ENCODE data around the gene TESPA1. TPM values are rescaled to one million over a fixed set of nuclear protein-coding genes. Genes with fewer than 3 reads are reported as not detected.

Gene TESPA1
- total RNA-seq, 2 donors from 2014 or later = 0.28 TPM; not detected in 1

- Histone ChIP-seq H3K36me3 (no peaks in the 10 kb centered on the region), H3K4me1 (ENCODE audit: control insufficient read depth in 1 of 2, low read depth in 2 of 2) (no peaks in the 10 kb centered on the region), H3K9me3 (no peaks in the 10 kb centered on the region), H3K27me3 (replicated peaks; ENCODE audit: insufficient read depth) (no peaks in the 10 kb centered on the region), H3K4me3 (no peak overlapping the region), H3K27ac (no peak overlapping the region)
- TF ChIP-seq CTCF (IDR thresholded peaks at IDR 0.05) = no peak
- ATAC-seq (ENCODE audit: insufficient number of reproducible peaks, low FRiP score, low read depth) (no peak), DNase-seq (ENCODE audit: low spot score) (no peak)
Observed at GRCh38 chr12:55017416-55017925, 32.9 kb upstream of the TESPA1 start.

DNA sequence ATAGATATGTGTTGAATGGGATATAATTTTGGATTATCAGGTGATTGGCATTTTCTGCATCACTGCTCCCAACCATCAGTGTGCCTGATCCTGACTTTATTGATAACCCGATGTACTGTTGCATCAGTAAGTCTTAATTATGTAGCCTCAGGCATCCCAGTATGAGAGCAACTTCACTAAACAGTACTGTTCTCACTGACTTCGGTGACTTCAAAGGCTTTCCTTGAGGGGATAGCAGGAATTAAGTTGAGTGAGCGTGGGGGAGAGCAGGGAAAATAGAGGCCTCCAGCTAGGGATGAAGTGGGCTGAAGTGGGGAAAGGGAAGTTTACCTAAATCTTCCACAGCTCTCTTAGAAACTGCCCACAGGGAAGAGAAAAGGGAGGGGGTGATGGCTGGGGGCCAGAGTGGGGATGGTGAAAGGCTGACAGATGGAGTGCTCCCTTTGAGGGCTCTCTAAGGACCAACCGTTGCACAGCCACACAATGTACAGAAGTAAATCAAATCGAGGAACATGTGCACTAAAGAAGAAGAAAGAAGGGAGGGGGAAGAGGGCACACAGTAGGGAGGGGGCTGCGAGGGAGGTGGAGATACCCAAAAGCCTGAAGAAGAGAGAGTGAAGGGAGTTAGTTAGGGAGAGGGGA lies 24.5 kb upstream of the TESPA1 start:
- Histone ChIP-seq H3K36me3 (no peaks in the 10 kb centered on the region), H3K4me3 (no peak overlapping the region), H3K27ac (no peak overlapping the region), H3K27me3 (replicated peaks; ENCODE audit: insufficient read depth) (no peaks in the 10 kb centered on the region), H3K9me3 (no peaks in the 10 kb centered on the region), H3K4me1 (ENCODE audit: control insufficient read depth in 1 of 2, low read depth in 2 of 2) (no peaks in the 10 kb centered on the region)
- no peak for ATAC-seq (ENCODE audit: insufficient number of reproducible peaks, low FRiP score, low read depth)
- no peak for TF ChIP-seq CTCF (IDR thresholded peaks at IDR 0.05)
- DNase-seq (ENCODE audit: low spot score) = no peak

DNA sequence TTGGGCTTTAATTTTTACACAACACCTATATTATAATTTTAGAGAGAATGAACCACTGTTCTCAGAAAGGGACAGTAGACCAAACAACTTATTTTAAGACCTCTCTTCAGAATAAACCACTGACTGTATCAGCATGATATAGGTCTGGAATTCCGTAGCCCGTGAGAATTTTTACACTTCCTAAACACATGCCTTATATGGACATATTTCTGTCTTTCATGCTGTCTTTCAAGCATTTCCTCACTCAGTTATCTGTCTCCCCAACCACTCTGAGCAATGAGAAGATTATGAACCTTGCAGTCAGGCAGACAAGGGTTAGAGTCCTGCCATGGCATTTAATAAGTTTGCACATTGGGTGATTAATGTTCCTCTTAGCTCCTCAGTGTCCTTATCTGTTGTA lies 17.8 kb upstream of the TESPA1 start:
- no peak overlapping the region for H3K27ac ChIP-seq
- H3K4me1 ChIP-seq (ENCODE audit: control insufficient read depth in 1 of 2, low read depth in 2 of 2) = no peaks in the 10 kb centered on the region
- no peak for ATAC-seq (ENCODE audit: insufficient number of reproducible peaks, low FRiP score, low read depth)
- no peaks in the 10 kb centered on the region for H3K27me3 ChIP-seq (replicated peaks; ENCODE audit: insufficient read depth)
- no peaks in the 10 kb centered on the region for H3K9me3 ChIP-seq
- no peak for TF ChIP-seq CTCF (IDR thresholded peaks at IDR 0.05)
- H3K36me3 ChIP-seq = no peaks in the 10 kb centered on the region
- DNase-seq (ENCODE audit: low spot score) = no peak
- no peak overlapping the region for H3K4me3 ChIP-seq

DNA sequence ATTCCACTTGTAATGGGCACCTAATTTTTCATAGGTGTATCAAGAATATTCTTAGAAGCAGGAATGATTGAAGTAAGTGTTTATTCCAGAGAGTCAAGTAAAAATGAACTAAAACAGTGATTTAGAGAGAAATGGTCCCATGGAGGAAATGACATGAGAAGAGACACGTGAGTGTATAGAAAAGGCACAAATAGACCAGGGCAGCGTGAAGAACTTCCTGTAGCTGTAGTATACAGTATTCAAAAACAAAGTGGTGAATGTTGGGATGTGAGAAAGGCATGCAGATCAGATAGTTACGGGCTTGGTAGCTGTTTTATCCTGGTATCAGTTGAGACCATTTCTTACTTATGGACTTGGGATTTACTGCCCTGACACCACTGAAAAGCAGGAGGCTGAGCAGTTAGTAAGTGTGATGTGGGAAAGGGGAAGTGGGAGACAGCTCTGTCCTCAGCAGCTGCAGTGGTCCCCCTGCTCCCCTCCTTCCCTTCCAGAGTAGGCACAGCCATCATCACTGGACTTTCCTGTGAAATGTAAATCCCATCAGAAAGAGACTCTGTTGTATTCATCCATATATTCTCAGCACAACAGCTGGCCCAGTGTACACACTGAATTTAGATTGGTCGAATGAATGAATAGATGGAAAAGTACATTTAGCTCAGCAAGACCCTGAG lies 16.8 kb upstream of the TESPA1 start:
- no peak overlapping the region for H3K4me3 ChIP-seq
- H3K27me3 ChIP-seq (replicated peaks; ENCODE audit: insufficient read depth) = no peaks in the 10 kb centered on the region
- H3K9me3 ChIP-seq = no peaks in the 10 kb centered on the region
- no peaks in the 10 kb centered on the region for H3K36me3 ChIP-seq
- no peak overlapping the region for H3K27ac ChIP-seq
- DNase-seq (ENCODE audit: low spot score) (no peak), ATAC-seq (ENCODE audit: insufficient number of reproducible peaks, low FRiP score, low read depth) (no peak)
- no peaks in the 10 kb centered on the region for H3K4me1 ChIP-seq (ENCODE audit: control insufficient read depth in 1 of 2, low read depth in 2 of 2)
- TF ChIP-seq CTCF (IDR thresholded peaks at IDR 0.05) = no peak

GRCh38 chr12:54998958-54999510 lies 14.5 kb upstream of the TESPA1 start:
- Histone ChIP-seq H3K27ac (no peak overlapping the region), H3K4me1 (ENCODE audit: control insufficient read depth in 1 of 2, low read depth in 2 of 2) (no peaks in the 10 kb centered on the region), H3K36me3 (no peaks in the 10 kb centered on the region), H3K9me3 (no peaks in the 10 kb centered on the region), H3K4me3 (no peak overlapping the region), H3K27me3 (replicated peaks; ENCODE audit: insufficient read depth) (no peaks in the 10 kb centered on the region)
- ATAC-seq (ENCODE audit: insufficient number of reproducible peaks, low FRiP score, low read depth) (peak; percentile 28), DNase-seq (ENCODE audit: low spot score) (no peak)
- TF ChIP-seq CTCF (IDR thresholded peaks at IDR 0.05) = no peak
